HG02938 (cell line): ENCODE results near the gene KATNB1.

Experiments
- ATAC-seq: cut with Tn5 transposase; IDR thresholded peaks from one replicate; pipeline ENCODE4 v1.9.1; 2021; ENCODE audit warnings: mild to moderate bottlenecking, moderate library complexity; ENCODE audit not compliant: unreplicated experiment

Gene KATNB1

GRCh38 chr16:57803134-57803990 lies 67.8 kb downstream of the KATNB1 start:
- no peak for ATAC-seq

GRCh38 chr16:57804111-57804837 lies 68.7 kb downstream of the KATNB1 start:
- ATAC-seq: no peak

GRCh38 chr16:57805176-57805575 lies 69.6 kb downstream of the KATNB1 start:
- ATAC-seq: no peak
